GM21390 (cell line): ENCODE results near the gene NAP1L1.

Source experiments
- ATAC-seq: cut with Tn5 transposase; IDR thresholded peaks from one replicate; pipeline ENCODE4 v1.9.1; 2021; ENCODE audit not compliant: unreplicated experiment

The NAP1L1 gene, protein sequence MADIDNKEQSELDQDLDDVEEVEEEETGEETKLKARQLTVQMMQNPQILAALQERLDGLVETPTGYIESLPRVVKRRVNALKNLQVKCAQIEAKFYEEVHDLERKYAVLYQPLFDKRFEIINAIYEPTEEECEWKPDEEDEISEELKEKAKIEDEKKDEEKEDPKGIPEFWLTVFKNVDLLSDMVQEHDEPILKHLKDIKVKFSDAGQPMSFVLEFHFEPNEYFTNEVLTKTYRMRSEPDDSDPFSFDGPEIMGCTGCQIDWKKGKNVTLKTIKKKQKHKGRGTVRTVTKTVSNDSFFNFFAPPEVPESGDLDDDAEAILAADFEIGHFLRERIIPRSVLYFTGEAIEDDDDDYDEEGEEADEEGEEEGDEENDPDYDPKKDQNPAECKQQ

GRCh38 chr12:76083904-76084862 lies at the start of gene NAP1L1:
TSS of gene NAP1L1 (minus strand) at chr12:76084685. CDS start at chr12:76074219, 10,466 bp downstream.
- ATAC-seq, result peak; percentile 91

DNA sequence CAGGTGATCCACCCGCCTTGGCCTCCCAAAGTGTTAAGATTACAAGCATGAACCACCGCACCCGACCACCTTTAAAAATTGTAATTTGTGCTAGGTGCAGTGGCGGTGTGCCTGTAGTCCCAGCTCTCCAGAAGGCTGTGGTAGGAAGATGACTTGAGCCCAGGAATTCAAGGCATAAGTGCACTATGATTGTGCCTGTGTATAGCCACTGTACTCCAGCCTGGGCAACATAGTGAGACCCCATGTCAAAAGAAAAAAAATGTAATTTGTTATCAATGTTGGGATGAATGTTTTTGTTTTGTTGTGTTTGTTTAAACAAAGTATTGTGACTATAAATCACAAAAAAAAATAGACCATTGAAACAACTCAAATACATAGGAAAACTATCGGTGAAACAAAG lies 43.1 kb upstream of the NAP1L1 start:
- no peak for ATAC-seq

DNA sequence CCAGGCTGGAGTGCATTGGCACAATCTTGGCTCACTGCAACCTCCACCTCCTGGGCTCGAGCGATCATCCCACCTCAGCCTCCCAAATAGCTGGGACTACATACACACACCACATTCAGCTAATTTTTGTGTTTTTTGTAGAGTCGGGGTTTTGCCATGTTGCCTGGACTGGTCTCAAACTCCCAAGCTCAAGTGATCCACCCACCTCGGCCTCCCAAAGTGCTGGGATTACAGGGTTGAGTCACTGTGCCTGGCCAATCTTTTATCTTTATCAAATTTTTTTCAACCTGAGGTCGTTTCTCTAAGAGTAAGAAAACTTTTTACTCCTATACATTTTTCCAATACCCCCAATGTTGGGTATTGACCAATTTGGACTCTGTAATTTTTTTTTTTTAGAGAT lies 40.0 kb upstream of the NAP1L1 start:
- no peak for ATAC-seq

GRCh38 chr12:76123259-76124212 lies 39.1 kb upstream of the NAP1L1 start:
- no peak for ATAC-seq

- ATAC-seq, result no peak
Measured at GRCh38 chr12:76119887-76120286, 35.4 kb upstream of the NAP1L1 start.

DNA sequence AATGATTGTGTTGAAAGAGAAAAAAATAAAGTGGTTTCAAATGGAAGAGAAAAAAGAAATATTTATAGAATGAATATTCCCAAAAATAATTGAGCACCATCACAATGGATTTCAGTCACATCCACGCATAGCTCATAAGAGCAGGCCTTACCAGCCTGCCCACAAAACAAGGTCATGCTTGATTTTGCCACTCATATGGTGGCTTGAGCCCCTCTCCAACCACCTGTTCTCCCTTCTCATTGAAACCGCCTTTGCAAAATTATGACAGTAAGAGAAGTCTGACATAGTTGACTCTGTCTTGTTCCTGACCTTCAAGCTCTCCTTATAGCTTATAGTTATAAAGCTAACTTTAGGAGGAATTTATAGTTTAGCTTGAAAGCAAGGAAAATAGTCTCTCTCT lies 33.3 kb upstream of the NAP1L1 start:
- no peak for ATAC-seq

DNA sequence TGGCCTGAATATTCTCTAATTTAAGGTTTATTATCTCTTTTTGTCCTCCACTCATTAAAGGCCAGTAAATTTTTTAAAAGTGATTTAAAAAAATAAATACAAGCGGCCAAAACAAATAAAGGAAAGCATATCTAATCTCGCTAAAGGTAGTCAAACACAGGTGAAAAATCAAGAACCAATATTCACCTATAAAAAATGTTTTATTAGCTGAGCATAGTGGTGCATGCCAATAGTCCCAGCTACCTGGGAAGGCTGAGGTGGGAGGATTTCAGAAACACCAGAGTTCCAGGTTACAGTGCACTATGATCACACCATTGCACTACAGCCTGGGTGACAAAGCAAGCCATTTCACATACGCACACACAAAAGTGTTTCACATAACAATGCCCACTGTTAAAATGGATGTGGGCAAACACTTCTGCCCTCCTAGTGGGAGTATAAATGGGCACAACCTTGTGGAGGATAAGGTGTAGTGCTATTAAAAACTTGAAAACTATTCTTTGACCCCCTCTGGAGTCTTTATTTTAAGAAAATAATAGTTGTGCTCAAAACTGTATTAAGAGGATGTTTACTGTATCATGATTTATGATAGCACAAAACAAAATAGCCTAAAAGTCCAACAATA lies 32.7 kb upstream of the NAP1L1 start:
- ATAC-seq, result no peak

- no peak for ATAC-seq
Measured at GRCh38 chr12:76113800-76114757, 29.6 kb upstream of the NAP1L1 start.

- no peak for ATAC-seq
Measured at GRCh38 chr12:76111209-76111749, 26.8 kb upstream of the NAP1L1 start.

- no peak for ATAC-seq
Measured at GRCh38 chr12:76109879-76110278, 25.4 kb upstream of the NAP1L1 start.

- no peak for ATAC-seq
Measured at GRCh38 chr12:76108356-76108755, 23.9 kb upstream of the NAP1L1 start.

GRCh38 chr12:76106631-76107030 lies 22.1 kb upstream of the NAP1L1 start:
- no peak for ATAC-seq

DNA sequence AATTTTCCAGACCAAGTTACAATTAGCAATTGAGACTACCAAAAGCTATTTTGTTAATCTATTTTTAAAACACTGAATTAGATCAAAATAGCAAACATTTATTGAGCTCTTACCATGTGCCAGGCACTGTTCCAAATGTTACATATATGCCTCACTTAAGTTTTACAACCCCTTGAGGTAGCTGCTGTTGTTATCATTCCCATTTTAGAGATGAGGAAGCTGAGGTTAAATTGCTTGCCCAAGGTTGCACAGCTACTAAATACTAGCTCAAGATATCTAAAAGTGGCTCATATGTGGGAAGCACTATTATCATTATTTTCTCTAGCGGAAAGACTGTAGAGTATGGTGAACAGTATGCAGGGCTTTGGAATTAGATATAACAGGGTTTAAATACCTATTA lies 19.5 kb upstream of the NAP1L1 start:
- ATAC-seq, result no peak

- no peak for ATAC-seq
Measured at GRCh38 chr12:76101739-76102385, 17.4 kb upstream of the NAP1L1 start.

DNA sequence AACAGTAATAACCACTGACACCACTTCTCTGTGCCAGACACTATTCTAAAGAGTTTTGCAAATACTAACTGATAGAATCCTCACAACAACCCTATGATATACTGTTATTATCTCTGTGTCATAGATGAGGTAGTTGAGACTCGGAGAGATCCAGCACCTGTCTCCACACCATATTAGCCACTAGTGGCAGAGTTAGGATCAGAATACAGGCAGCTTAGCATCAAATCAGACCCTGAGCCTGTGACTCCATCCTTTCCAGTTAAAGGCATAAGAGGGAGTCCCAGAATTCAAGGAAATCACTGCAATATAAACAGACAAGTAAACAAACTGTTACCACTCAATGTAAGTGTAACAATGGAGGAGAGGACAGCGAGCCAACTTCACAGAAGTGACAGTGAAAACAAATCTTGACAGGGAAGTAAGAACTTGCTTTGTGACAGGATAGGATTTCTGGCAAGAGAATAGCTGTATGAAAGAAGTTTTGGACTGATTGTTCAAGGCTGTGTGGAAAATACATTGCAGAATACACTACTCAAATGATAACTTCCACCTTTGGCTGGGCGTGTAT lies 11.7 kb upstream of the NAP1L1 start:
- ATAC-seq, result no peak

GRCh38 chr12:76094754-76095153 lies 10.3 kb upstream of the NAP1L1 start:
- ATAC-seq, result no peak

DNA sequence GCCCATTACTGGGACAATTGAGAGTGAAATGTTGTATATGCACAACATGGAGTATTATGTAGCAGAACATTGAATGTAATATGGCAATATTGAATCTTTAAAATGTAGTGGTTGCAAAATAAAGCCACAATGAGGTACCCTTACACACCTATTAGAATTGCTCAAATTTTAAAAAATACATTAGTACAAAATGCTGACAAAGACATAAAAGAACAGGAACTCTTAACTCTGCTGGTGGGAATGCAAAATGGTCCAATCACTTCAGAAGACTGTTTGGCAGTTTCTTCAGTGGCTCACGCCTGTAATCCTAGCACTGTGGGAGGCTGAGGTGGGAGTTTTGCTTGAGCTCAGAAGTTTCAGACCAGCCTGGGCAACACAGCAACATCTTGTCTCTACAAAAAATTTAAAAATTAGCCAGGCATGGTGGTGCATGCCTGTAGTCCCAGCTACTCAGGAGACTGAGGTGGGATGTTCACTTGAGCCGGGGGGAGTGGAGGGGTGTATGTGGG lies 6.8 kb upstream of the NAP1L1 start:
- ATAC-seq, result no peak

GRCh38 chr12:76085520-76085868 lies 1.0 kb upstream of the NAP1L1 start:
- no peak for ATAC-seq
